Spleen (tissue), 11 donors: ENCODE data around the gene CNIH1. TPM values are rescaled to one million over a fixed set of nuclear protein-coding genes. Genes with fewer than 3 reads are reported as not detected.

ENCODE experiments used
- DNase-seq: peaks from one replicate; pipeline ENCODE4 v3.0.0-alpha.2; 2020
- H3K27ac ChIP-seq, 8 donors: fragments of 200-600 bp; sonication (generic) in 7 of 8; 1 replicate in 4 of 8; 2 replicates in 4 of 8; pipeline versions ENCODE4 v1.5.0 to v1.8.0; 2016 to 2021; ENCODE audit warnings: inconsistent platforms in 4 of 8, mild to moderate bottlenecking in 4 of 8, moderate library complexity in 1 of 8
- H3K27me3 ChIP-seq, 7 donors: fragments of 200-600 bp; sonication (generic) in 6 of 7; replicated peaks in 1 of 7; 1 replicate in 4 of 7; 2 replicates in 3 of 7; pipeline versions ENCODE4 v1.5.0 to v1.8.0; 2016 to 2021; ENCODE audit warnings: inconsistent platforms in 3 of 7, mild to moderate bottlenecking in 1 of 7
- H3K36me3 ChIP-seq, 6 donors: fragments of 200-600 bp; sonication (generic) in 5 of 6; 1 replicate in 4 of 6; 2 replicates in 2 of 6; pipeline versions ENCODE4 v1.5.0 to v1.8.0; 2016 to 2021; ENCODE audit warnings: inconsistent platforms in 2 of 6
- H3K4me1 ChIP-seq, 6 donors: fragments of 200-600 bp; sonication (generic) in 5 of 6; 1 replicate in 3 of 6; 2 replicates in 3 of 6; pipeline versions ENCODE4 v1.5.0 to v1.8.0; 2016 to 2021; ENCODE audit warnings: inconsistent platforms in 3 of 6
- H3K4me3 ChIP-seq, 8 donors: fragments of 200-600 bp; sonication (generic) in 7 of 8; 1 replicate in 4 of 8; 2 replicates in 4 of 8; pipeline versions ENCODE4 v1.5.0 to v1.8.0; 2016 to 2021; ENCODE audit warnings: inconsistent platforms in 4 of 8, mild to moderate bottlenecking in 4 of 8, moderate library complexity in 2 of 8
- H3K9me3 ChIP-seq, 8 donors: fragments of 200-600 bp; sonication (generic) in 7 of 8; 1 replicate in 4 of 8; 2 replicates in 4 of 8; pipeline versions ENCODE4 v1.5.0 to v1.8.0; 2016 to 2021; ENCODE audit warnings: inconsistent platforms in 4 of 8
- CTCF ChIP-seq, 11 experiments: fragments of 200-600 bp in 7 of 11; fragments of 450-650 bp in 4 of 11; sonication (generic) in 4 of 11; IDR thresholded peaks in 8 of 11; conservative IDR thresholded peaks in 3 of 11; 1 replicate in 7 of 11; 2 replicates in 4 of 11; pipeline versions ENCODE4 v1.4.0 to v1.8.0; 2016 to 2021; ENCODE audit warnings: antibody characterized with exemption in 11 of 11, inconsistent platforms in 4 of 11, mild to moderate bottlenecking in 1 of 11
- POLR2A ChIP-seq, 3 donors: fragments of 450-650 bp; IDR thresholded peaks; one replicate each; pipeline ENCODE4 v1.5.1; 2017; ENCODE audit warnings: antibody characterized with exemption in 3 of 3, mild to moderate bottlenecking in 1 of 3
- POLR2AphosphoS5 ChIP-seq, 3 donors: sonication (generic); formaldehyde crosslinking; IDR thresholded peaks; one replicate each; pipeline ENCODE4 v1.5.1; 2017; ENCODE audit warnings: antibody characterized with exemption in 3 of 3
- WGBS, 5 donors: extraction: QIAGEN DNeasy Blood & Tissue Kit in 3 of 5; methylation state at CpG; one replicate each; pipeline versions ENCODE4 v1.1.5 to v1.1.7; 2013 to 2018; 5-methylcytosine and 5-hydroxymethylcytosine counted together
- intact Hi-C: fragments of 100-400 bp; cut with DNase I; formaldehyde crosslinking; loops from one replicate; pipeline ENCODE4 v1.15.0; 2023; ENCODE audit warnings: low total_unique reads
- polyA plus RNA-seq, 3 donors: library from polyadenylated mRNA; stranded (reverse); fragments of 200-250 nt; gene quantifications; one replicate each; pipeline ENCODE4 v1.2.1, GENCODE V29; 2013
- total RNA-seq, 7 donors: library from RNA; depleted of rRNA in 3 of 7; stranded (reverse); fragments of >200 nt in 3 of 7; fragmentation: NEBNext Ultra II Directional in 4 of 7; extraction: Animal tissue kit (Norgen Biotek cat#: 25700) in 4 of 7; gene quantifications; one replicate each; pipeline versions ENCODE4 v1.1.0 to v1.2.1, GENCODE V29; 2016 to 2021
- donor health status: healthy with polysubstance abuse.
- donor health status: DM: no; HTN: no; CAD: no; lungs with moderate emphysema.
- donor health status: DM: no; HTN: no; CAD: no.
- donor health status: Bipolar disorder and iron deficiency.
- donor health status: healthy.
- donor health status: DM: no; HTN: no; CAD: no.
- donor health status: DM: yes; HTN: yes; CAD: no.

The CNIH1 gene
- total and polyA plus RNA-seq, 10 donors = 35.0 to 105 (median 47.0) TPM

GRCh38 chr14:54489318-54489683, 48.1 kb upstream of the CNIH1 start:
- intact Hi-C loops = no loop called here
- DNase-seq = no peak
- 35 to 44% (median 39%) methylated on average over 5 of the region's 5 CpGs for WGBS, 5 donors
- Histone ChIP-seq H3K27me3 (no peaks in the 10 kb centered on the region), H3K36me3 (no peaks in the 10 kb centered on the region), H3K9me3 (no peaks in the 10 kb centered on the region), H3K27ac (peak overlapping the region; percentile 91 to 97 (median 95)), H3K4me1 (peaks cover 8 to 60% (median 47%) of the 10 kb centered on the region in 6 donors), H3K4me3 (peak overlapping the region; percentile 61 to 90 (median 78))
- no peak for TF ChIP-seq POLR2AphosphoS5 (IDR thresholded peaks at IDR 0.05)
- peak in 1 of 11 experiments; percentile 15 for TF ChIP-seq CTCF (IDR thresholded peaks at IDR 0.05 in 8 of 11, conservative IDR thresholded peaks at IDR 0.05 in 3 of 11)

GRCh38 chr14:54488646-54489317, 47.6 kb upstream of the CNIH1 start, which contains the start of gene GMFB:
Gene GMFB (minus strand): TSS chr14:54488980. CDS start chr14:54488927, 53 bp downstream.
- Histone ChIP-seq H3K9me3 (no peaks in the 10 kb centered on the region), H3K27me3 (no peaks in the 10 kb centered on the region), H3K27ac (peak within 1 kb of the TSS; percentile 91 to 97 (median 95)), H3K36me3 (no peaks in the 10 kb centered on the region), H3K4me3 (peak within 1 kb of the TSS; percentile 61 to 90 (median 78)), H3K4me1 (peaks cover 10 to 65% (median 53%) of the 10 kb centered on the region in 6 donors)
- intact Hi-C loops = no loop called here
- DNase-seq = peak; percentile 98
- WGBS, 5 donors = 0% methylated on average over 28 to 51 of the region's 51 CpGs
- TF ChIP-seq POLR2A (IDR thresholded peaks at IDR 0.05) (peak in 2 of 3 donors; percentile 0 to 63), POLR2AphosphoS5 (IDR thresholded peaks at IDR 0.05) (peak; percentile 95 to 97 (median 95)), CTCF (IDR thresholded peaks at IDR 0.05 in 8 of 11, conservative IDR thresholded peaks at IDR 0.05 in 3 of 11) (peak in 9 of 11 experiments; percentile 10 to 54 (median 38))

- WGBS, 5 donors = 0 to 1% (median 1%) methylated on average over 9 of the region's 9 CpGs
- Histone ChIP-seq H3K27me3 (no peaks in the 10 kb centered on the region), H3K4me1 (peaks cover 10 to 70% (median 56%) of the 10 kb centered on the region in 6 donors), H3K36me3 (peaks cover 0 to 4% (median 0%) of the 10 kb centered on the region in 6 donors), H3K27ac (peak overlapping the region; percentile 91 to 97 (median 95)), H3K9me3 (no peaks in the 10 kb centered on the region), H3K4me3 (peak overlapping the region; percentile 61 to 90 (median 78))
- intact Hi-C loops = no loop called here
- TF ChIP-seq CTCF (IDR thresholded peaks at IDR 0.05 in 8 of 11, conservative IDR thresholded peaks at IDR 0.05 in 3 of 11) (peak in 1 of 11 experiments; percentile 12), POLR2AphosphoS5 (IDR thresholded peaks at IDR 0.05) (no peak), POLR2A (IDR thresholded peaks at IDR 0.05) (no peak)
- DNase-seq = no peak
Measured at GRCh38 chr14:54488318-54488645, 47.1 kb upstream of the CNIH1 start.

- no peak for TF ChIP-seq POLR2A (IDR thresholded peaks at IDR 0.05)
- no peak for TF ChIP-seq CTCF (IDR thresholded peaks at IDR 0.05 in 8 of 11, conservative IDR thresholded peaks at IDR 0.05 in 3 of 11)
- TF ChIP-seq POLR2AphosphoS5 (IDR thresholded peaks at IDR 0.05) = no peak
- peaks cover 10 to 76% (median 61%) of the 10 kb centered on the region in 6 donors for H3K4me1 ChIP-seq
- H3K27ac ChIP-seq = peak overlapping the region; percentile 91 to 97 (median 95)
- H3K27me3 ChIP-seq = no peaks in the 10 kb centered on the region
- peaks cover 0 to 9% (median 3%) of the 10 kb centered on the region in 6 donors for H3K36me3 ChIP-seq
- no peaks in the 10 kb centered on the region for H3K9me3 ChIP-seq
- peak overlapping the region; percentile 61 to 90 (median 78) for H3K4me3 ChIP-seq
- intact Hi-C loops = no loop called here
- 45 to 68% (median 57%) methylated on average over 4 of the region's 4 CpGs for WGBS, 5 donors
- no peak for DNase-seq
Measured at GRCh38 chr14:54487771-54488170, 46.6 kb upstream of the CNIH1 start.
